GM19463 (cell line): ENCODE results near the gene POU6F2.
"Not testable (repeated sequence)": the region's sequence is repeated elsewhere in the genome, so short reads cannot be mapped to it uniquely, and the experiment has no call there.

Source experiments
- ATAC-seq: cut with Tn5 transposase; IDR thresholded peaks from one replicate; pipeline ENCODE4 v1.9.1; 2021; ENCODE audit warnings: mild to moderate bottlenecking, moderate library complexity; ENCODE audit not compliant: unreplicated experiment

POU6F2 gene

GRCh38 chr7:38977685-38978084 is at the start of gene POU6F2:
Gene POU6F2, plus strand, starts transcription at chr7:38977909. Its CDS starts 45 bp downstream, at chr7:38977954.
- ATAC-seq = no peak

DNA sequence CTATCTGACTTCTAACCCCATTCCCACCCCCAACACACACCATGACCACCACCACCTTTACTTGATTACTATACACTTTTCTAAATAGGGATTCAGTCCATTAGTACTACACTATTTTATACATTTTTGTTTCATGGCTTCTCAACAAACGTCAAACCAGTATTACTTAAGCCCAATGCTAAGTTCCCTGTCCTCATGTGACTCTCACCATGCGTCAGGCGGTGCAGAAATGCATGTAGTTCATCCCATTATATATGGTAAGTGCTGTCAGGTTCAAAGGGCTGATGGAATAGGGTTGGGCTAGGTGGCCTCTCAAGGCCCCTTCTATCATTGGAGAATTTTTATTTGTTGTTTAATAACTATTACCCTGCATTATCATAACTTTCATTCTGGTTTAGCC is 49.2 kb upstream of the POU6F2 start:
- no peak for ATAC-seq

- ATAC-seq = no peak
Observed at GRCh38 chr7:38929460-38930171, 48.1 kb upstream of the POU6F2 start.

DNA sequence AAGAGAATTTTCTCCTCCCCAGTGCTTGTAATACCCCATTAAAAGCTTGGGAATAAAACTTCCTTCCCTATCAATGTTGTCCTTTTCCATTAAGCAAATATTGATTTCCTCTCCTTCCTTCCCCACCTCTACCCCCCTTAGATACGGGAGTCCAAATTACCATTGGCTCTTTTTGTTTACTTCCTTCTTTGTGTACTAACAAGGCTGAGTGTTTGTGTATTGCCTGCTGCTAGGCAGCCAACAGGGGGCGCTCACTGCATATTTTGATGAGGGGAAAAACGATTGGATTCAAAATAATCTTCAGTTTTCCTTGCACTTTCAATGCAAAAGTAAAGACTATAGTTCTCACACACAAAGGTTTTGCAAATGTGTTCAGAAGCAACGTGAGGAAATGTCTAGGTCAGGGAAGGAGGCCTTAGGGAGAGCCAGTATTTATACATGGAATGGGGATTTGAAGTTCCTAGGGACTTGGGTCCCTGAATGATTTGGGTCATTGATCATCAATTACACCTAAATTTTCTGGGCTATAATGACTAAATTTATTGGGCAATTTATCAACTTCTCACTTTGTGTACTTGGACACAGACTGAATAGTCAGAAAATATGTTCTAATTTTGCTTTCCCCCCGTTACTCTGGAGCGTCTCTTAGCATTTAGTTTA is 45.1 kb upstream of the POU6F2 start:
- no peak for ATAC-seq

GRCh38 chr7:38934051-38934450 is 43.7 kb upstream of the POU6F2 start:
- ATAC-seq = no peak

- ATAC-seq = no peak
Observed at GRCh38 chr7:38934536-38934935, 43.2 kb upstream of the POU6F2 start.

- ATAC-seq = no peak
Observed at GRCh38 chr7:38936641-38937040, 41.1 kb upstream of the POU6F2 start.

DNA sequence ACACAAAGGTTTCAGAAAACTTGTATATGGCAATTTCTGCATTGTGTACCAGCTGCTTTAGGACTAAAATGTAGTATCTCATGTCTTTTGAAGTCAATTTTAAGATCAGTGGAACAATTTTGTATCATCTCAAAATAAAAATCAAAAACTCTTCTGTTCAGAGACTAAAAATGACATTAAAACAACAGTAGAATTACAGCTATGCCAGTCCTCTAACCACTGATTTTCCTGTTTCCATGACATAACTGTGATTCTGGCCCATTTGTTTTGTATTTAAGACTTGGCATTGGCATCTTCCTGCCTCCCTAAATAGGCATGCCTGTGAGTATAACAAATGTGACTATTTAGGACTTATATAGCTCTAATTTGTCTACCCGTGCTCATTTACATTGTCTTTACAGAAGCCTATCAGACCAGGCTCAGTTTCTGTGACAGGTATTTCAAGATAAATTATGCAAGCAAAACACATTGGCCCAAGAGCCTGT is 39.7 kb upstream of the POU6F2 start:
- ATAC-seq = no peak

DNA sequence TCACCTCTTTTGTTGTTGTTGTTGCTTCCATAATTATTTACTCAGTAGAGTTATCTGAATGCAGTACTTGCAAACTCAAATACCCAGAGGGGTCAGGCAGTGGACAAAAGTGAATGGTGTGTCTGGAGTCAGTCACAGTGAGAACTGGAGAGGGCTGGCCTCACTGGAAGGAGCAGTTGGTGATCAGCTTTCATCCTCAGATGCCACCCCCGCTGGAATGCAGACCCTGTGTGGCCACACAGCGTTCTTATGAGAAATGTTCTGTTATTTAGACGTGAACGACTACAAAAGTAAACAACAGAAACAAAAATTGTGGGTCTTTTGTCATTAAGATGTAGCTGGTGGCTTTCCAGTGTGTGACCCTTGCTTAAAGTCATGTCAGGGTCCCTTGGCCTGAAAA is 39.1 kb upstream of the POU6F2 start:
- no peak for ATAC-seq

- ATAC-seq = no peak
Observed at GRCh38 chr7:38940774-38941173, 36.9 kb upstream of the POU6F2 start.

- no peak for ATAC-seq
Observed at GRCh38 chr7:38942431-38943051, 35.2 kb upstream of the POU6F2 start.

GRCh38 chr7:38947541-38947940 is 30.2 kb upstream of the POU6F2 start:
- not testable (repeated sequence) for ATAC-seq

- ATAC-seq = no peak
Observed at GRCh38 chr7:38950309-38950708, 27.4 kb upstream of the POU6F2 start.

DNA sequence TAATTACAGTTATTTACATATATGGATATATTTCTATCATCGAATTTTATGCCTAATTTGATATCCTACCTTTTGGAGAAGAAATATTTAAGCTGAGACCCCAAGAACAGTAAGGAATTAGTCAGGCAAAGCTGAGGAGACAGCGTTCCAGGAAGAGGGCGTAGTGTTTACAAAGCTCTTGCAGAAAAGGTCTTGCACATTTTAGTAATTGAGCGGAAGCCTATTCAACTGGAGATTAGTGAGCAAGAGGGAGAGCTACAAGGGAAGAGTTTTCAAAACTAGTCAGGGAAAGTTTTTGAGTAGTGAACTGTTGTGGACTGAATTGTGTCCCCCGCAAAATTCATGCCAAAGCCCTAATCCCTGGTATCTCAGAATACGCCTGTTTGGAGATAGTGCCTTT is 26.5 kb upstream of the POU6F2 start:
- ATAC-seq = no peak

GRCh38 chr7:38953227-38953626 is 24.5 kb upstream of the POU6F2 start:
- no peak for ATAC-seq

GRCh38 chr7:38953971-38954370 is 23.7 kb upstream of the POU6F2 start:
- no peak for ATAC-seq

DNA sequence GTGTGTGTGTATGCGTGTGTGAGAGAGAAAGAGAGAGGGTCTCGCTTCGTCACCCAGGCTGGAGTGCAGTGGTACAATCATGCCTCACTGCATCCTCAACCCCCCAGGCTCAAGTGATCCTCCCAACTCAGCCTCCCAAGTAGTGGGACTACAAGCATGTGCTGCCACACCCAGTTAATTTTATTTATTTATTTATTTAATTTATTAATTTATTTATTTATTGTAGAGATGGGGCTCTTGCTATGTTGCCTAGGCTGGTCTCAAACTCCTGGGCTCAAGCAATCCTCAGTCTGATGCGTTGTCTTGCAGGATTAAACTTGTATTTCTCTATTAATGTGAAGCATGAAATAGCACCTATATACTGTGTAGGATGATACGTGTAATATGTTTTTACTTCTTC is 21.8 kb upstream of the POU6F2 start:
- no peak for ATAC-seq

GRCh38 chr7:38962028-38962427 is 15.7 kb upstream of the POU6F2 start:
- ATAC-seq = no peak

GRCh38 chr7:38964921-38965320 is 12.8 kb upstream of the POU6F2 start:
- no peak for ATAC-seq

- no peak for ATAC-seq
Observed at GRCh38 chr7:38973760-38974159, 3.9 kb upstream of the POU6F2 start.

- ATAC-seq = no peak
Observed at GRCh38 chr7:38975944-38976392, 1.7 kb upstream of the POU6F2 start.

DNA sequence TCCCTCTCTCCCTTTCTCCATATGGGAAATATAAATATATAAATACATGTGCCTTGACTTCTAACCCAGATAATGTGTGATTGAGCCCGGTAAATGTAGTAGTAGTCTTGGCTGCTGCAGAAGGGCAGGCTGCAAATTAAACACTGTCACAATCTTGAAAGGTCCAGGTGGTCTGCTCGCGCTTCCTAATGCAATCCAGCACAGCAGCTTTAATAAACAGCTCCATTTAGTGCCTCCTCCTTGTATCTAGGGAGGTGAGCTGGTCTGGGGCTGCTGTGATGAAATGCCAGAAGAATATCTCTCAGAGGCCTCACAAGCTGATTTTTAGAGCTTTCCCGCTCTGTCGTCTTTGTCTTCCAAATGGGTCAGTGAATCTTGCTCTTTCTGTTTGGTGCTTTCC is 782 bp downstream of the POU6F2 start:
- ATAC-seq = no peak
